ENCODE measurements around the gene RTKN. TPM values are rescaled to one million over a fixed set of nuclear protein-coding genes. Genes with fewer than 3 reads are reported as not detected.
A peak's percentile ranks its signal among the peaks of the same experiment; 100 is the strongest.

The RTKN gene
- polyA plus RNA-seq, 3 donors = 0.07 TPM; not detected in 2

GRCh38 chr2:74391209-74391579, 50.5 kb downstream of the RTKN start:
- Histone ChIP-seq H4K20me1 (ENCODE audit: insufficient read depth, low read length) (peaks cover 28% of the 10 kb centered on the region), H3K9me3 (replicated peaks in 1 of 2; ENCODE audit: control insufficient read depth in 1 of 2, insufficient read depth in 1 of 2, low read length in 2 of 2) (no peaks in the 10 kb centered on the region), H3K36me3 (replicated peaks in 1 of 2; ENCODE audit: control insufficient read depth in 1 of 2, insufficient read depth in 2 of 2, low read length in 2 of 2) (no peaks in the 10 kb centered on the region), H3K4me3 (replicated peaks in 1 of 3; ENCODE audit: low read depth in 2 of 3, low read length in 3 of 3) (peak overlapping the region; percentile 70 to 87 (median 74)), H2AFZ (ENCODE audit: insufficient read depth, low read depth, low read length, poor library complexity, severe bottlenecking) (peak overlapping the region; percentile 90), H3K27me3 (ENCODE audit: control insufficient read depth in 2 of 2, insufficient read depth in 2 of 2, low read length in 2 of 2) (no peaks in the 10 kb centered on the region), H3K9ac (ENCODE audit: insufficient read depth, low read length, poor library complexity, severe bottlenecking) (peak overlapping the region; percentile 91), H3K27ac (ENCODE audit: low read depth in 1 of 2, low read length in 2 of 2) (peak overlapping the region in 1 of 2 donors; percentile 93), H3K79me2 (ENCODE audit: insufficient read depth, low read length) (peaks cover 52% of the 10 kb centered on the region), H3K4me2 (replicated peaks; ENCODE audit: extremely low read depth, low read length, poor library complexity, severe bottlenecking) (peak overlapping the region; percentile 99), H3K4me1 (ENCODE audit: control insufficient read depth in 1 of 2, insufficient read depth in 2 of 2, low read length in 2 of 2) (peaks cover 9 to 16% of the 10 kb centered on the region in 2 donors)
- Mint-ChIP-seq H3K27me3 (ENCODE audit: low read depth in 3 of 3) (no peaks in the 10 kb centered on the region), H3K9me3 (no peaks in the 10 kb centered on the region), H3K4me3 (peak overlapping the region; percentile 93 to 95), H3K36me3 (no peaks in the 10 kb centered on the region), H3K4me1 (peaks cover 8% of the 10 kb centered on the region), H3K27ac (peak overlapping the region in 6 of 7 donors; percentile 86 to 100 (median 99))
- 2% methylated on average over 10 of the region's 11 CpGs for WGBS (ENCODE audit: insufficient coverage)
- intact Hi-C loops (cut with micrococcal nuclease) = loop anchor here in 1 of 2 donors (10.0 kb wide), 2 partner anchors 154 to 566 kb away; partner anchors contain the start of gene STAMBP
- no peak for DNase-seq
- TF ChIP-seq CTCF (IDR thresholded peaks at IDR 0.05) = no peak

GRCh38 chr2:74390606-74391005, 51.1 kb downstream of the RTKN start:
- TF ChIP-seq CTCF (IDR thresholded peaks at IDR 0.05) = no peak
- no peaks in the 10 kb centered on the region for H3K36me3 Mint-ChIP-seq
- Histone ChIP-seq H3K4me3 (replicated peaks in 1 of 3; ENCODE audit: low read depth in 2 of 3, low read length in 3 of 3) (peak overlapping the region; percentile 70 to 87 (median 74)), H3K27ac (ENCODE audit: low read depth in 1 of 2, low read length in 2 of 2) (no peak overlapping the region), H3K4me1 (ENCODE audit: control insufficient read depth in 1 of 2, insufficient read depth in 2 of 2, low read length in 2 of 2) (peaks cover 9 to 16% of the 10 kb centered on the region in 2 donors), H3K79me2 (ENCODE audit: insufficient read depth, low read length) (peaks cover 55% of the 10 kb centered on the region), H3K9me3 (replicated peaks in 1 of 2; ENCODE audit: control insufficient read depth in 1 of 2, insufficient read depth in 1 of 2, low read length in 2 of 2) (no peaks in the 10 kb centered on the region), H3K4me2 (replicated peaks; ENCODE audit: extremely low read depth, low read length, poor library complexity, severe bottlenecking) (peak overlapping the region; percentile 99), H3K36me3 (replicated peaks in 1 of 2; ENCODE audit: control insufficient read depth in 1 of 2, insufficient read depth in 2 of 2, low read length in 2 of 2) (peaks cover 0 to 5% of the 10 kb centered on the region in 2 donors), H3K27me3 (ENCODE audit: control insufficient read depth in 2 of 2, insufficient read depth in 2 of 2, low read length in 2 of 2) (no peaks in the 10 kb centered on the region), H2AFZ (ENCODE audit: insufficient read depth, low read depth, low read length, poor library complexity, severe bottlenecking) (no peak overlapping the region), H4K20me1 (ENCODE audit: insufficient read depth, low read length) (peaks cover 31% of the 10 kb centered on the region), H3K9ac (ENCODE audit: insufficient read depth, low read length, poor library complexity, severe bottlenecking) (peak overlapping the region; percentile 91)
- H3K4me3 Mint-ChIP-seq = peak overlapping the region in 1 of 2 donors; percentile 49
- H3K4me1 Mint-ChIP-seq = peaks cover 8% of the 10 kb centered on the region
- intact Hi-C loops (cut with micrococcal nuclease) = loop anchor here in 1 of 2 donors (10.0 kb wide), 2 partner anchors 154 to 566 kb away; partner anchors contain the start of gene STAMBP
- no peaks in the 10 kb centered on the region for H3K9me3 Mint-ChIP-seq
- 96% methylated on average over 4 of the region's 5 CpGs for WGBS (ENCODE audit: insufficient coverage)
- no peak for DNase-seq
- no peaks in the 10 kb centered on the region for H3K27me3 Mint-ChIP-seq (ENCODE audit: low read depth in 3 of 3)
- H3K27ac Mint-ChIP-seq = no peak overlapping the region
